ENCODE results near the gene PLVAP. TPM values are rescaled to one million over a fixed set of nuclear protein-coding genes. Genes with fewer than 3 reads are reported as not detected.
A peak's percentile ranks its signal among the peaks of the same experiment; 100 is the strongest.

The PLVAP gene
- total and polyA plus RNA-seq, 9 of the 15 experiments (the other 6 are each of a cell fraction or from before 2014, with no cell fraction given): 0.09 to 0.84 (median 0.51) TPM; not detected in 4

GRCh38 chr19:17336872-17337674 lies 40.1 kb downstream of the PLVAP start, which contains the start of gene GTPBP3 (continued):
- TF ChIP-seq MTF1 (CRISPR knock-in tag; IDR thresholded peaks at IDR 0.05; ENCODE audit: borderline replicate concordance) (no peak), HMG20B (CRISPR knock-in tag; IDR thresholded peaks at IDR 0.05) (peak; percentile 67; the same call in 1 of the 2 replicates), ZNF239 (CRISPR knock-in tag; IDR thresholded peaks at IDR 0.05) (0 out of 2 replicates have a peak, but pooled peaks have one; percentile 8), CBFB (CRISPR knock-in tag; IDR thresholded peaks at IDR 0.05) (no peak), PHF8 (IDR thresholded peaks at IDR 0.05; ENCODE audit: borderline replicate concordance, low read length) (peak; percentile 68; the same call in 1 of the 2 replicates), ZNF398 (CRISPR knock-in tag; IDR thresholded peaks at IDR 0.05) (no peak), MLLT1 (IDR thresholded peaks at IDR 0.05) (peak; percentile 31 to 84; a peak in 2 of 4 replicates), BRD4 (IDR thresholded peaks at IDR 0.05) (0 out of 2 replicates have a peak, but pooled peaks have one; percentile 67), ILK (tag; IDR thresholded peaks at IDR 0.05; ENCODE audit: borderline replicate concordance, low read depth) (no peak), ZNF140 (CRISPR knock-in tag; IDR thresholded peaks at IDR 0.05) (no peak), ZNF76 (CRISPR knock-in tag; IDR thresholded peaks at IDR 0.05; ENCODE audit: borderline replicate concordance) (no peak), RFX5 (IDR thresholded peaks at IDR 0.05; ENCODE audit: low read depth, low read length) (0 out of 2 replicates have a peak, but pooled peaks have one; percentile 29), E2F5 (CRISPR knock-in tag; IDR thresholded peaks at IDR 0.05) (0 out of 2 replicates have a peak, but pooled peaks have one; percentile 14), MXD1 (CRISPR knock-in tag; IDR thresholded peaks at IDR 0.05; ENCODE audit: borderline replicate concordance, poor library complexity, severe bottlenecking) (no peak), E2F8 (IDR thresholded peaks at IDR 0.05; ENCODE audit: low read depth, partially characterized antibody) (peak; percentile 96)

Data from K562 (cell line).